WTC11 (cell line): ENCODE measurements around the gene ABCC3.

ENCODE experiments used
- ELF4 ChIP-seq: sonication (generic); formaldehyde crosslinking; IDR thresholded peaks from 2 replicates; pipeline ENCODE4 v1.8.1; 2022; ENCODE audit warnings: low read depth, mild to moderate bottlenecking, moderate library complexity, missing genetic modification reagents
- FOXP1 ChIP-seq: sonication (generic); formaldehyde crosslinking; IDR thresholded peaks from 2 replicates; pipeline ENCODE4 v1.8.0; 2022; ENCODE audit warnings: missing genetic modification reagents, mild to moderate bottlenecking, moderate library complexity, borderline replicate concordance
- GTF2I ChIP-seq: fragments of 250-450 bp; sonication (Bioruptor Pico); conservative IDR thresholded peaks from 2 replicates; pipeline ENCODE4 v1.4.0; 2021; ENCODE audit warnings: mild to moderate bottlenecking
- TEAD1 ChIP-seq: sonication (generic); formaldehyde crosslinking; IDR thresholded peaks from 2 replicates; pipeline ENCODE4 v1.8.0; 2022; ENCODE audit warnings: mild to moderate bottlenecking, missing genetic modification reagents
- TF ChIP-seq, protein P1 (sequence below): sonication (generic); formaldehyde crosslinking; IDR thresholded peaks from 2 replicates; pipeline ENCODE4 v1.8.1; 2023; ENCODE audit warnings: mild to moderate bottlenecking, missing genetic modification reagents
- TF ChIP-seq, protein P2 (sequence below): fragments of 200-600 bp; IDR thresholded peaks from 2 replicates; pipeline ENCODE4 v1.8.0; 2022; ENCODE audit warnings: antibody characterized with exemption
- TF ChIP-seq, protein P3 (sequence below): sonication (generic); formaldehyde crosslinking; IDR thresholded peaks from 2 replicates; pipeline ENCODE4 v1.8.0; 2022; ENCODE audit warnings: mild to moderate bottlenecking, missing genetic modification reagents

DNA sequence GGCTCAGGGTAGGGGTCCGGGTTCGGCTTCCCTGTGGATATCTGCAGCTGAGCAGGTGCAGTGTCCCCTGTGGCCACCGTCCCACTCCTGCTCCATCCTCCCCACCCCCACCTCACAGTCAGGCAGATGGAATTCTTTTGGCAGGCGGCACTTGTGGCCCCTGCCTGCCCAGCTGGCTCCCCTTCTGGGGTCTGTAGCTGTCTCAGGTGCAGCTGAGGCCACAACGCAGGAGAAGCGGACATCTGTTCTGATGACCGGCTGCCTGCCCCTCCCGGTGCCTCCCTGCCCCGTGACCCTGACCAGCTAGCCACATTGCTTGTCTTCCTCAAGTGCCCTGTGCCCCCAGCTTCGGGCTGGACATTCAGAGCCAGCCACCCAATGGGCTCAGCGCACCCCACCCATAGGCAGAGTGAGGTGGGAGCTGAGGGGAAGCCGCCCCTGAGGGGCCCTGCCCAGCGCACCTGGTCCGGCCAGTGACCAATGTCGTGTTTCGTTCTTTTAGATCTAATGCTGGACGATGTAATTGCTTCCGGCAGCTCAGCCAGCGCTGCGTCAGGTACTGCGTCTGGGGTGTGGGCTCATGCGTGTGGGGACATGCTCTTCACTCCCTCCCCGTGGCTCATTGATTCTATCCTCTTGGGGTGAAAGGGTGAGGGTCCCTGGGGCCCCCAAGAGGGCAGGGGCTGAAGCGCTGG, 25.2 kb upstream of the ABCC3 start:
- TF ChIP-seq FOXP1 (CRISPR knock-in tag) = no peak
- TF ChIP-seq, protein P1, sequence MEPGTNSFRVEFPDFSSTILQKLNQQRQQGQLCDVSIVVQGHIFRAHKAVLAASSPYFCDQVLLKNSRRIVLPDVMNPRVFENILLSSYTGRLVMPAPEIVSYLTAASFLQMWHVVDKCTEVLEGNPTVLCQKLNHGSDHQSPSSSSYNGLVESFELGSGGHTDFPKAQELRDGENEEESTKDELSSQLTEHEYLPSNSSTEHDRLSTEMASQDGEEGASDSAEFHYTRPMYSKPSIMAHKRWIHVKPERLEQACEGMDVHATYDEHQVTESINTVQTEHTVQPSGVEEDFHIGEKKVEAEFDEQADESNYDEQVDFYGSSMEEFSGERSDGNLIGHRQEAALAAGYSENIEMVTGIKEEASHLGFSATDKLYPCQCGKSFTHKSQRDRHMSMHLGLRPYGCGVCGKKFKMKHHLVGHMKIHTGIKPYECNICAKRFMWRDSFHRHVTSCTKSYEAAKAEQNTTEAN (CRISPR knock-in tag) = no peak
- TF ChIP-seq, protein P2, sequence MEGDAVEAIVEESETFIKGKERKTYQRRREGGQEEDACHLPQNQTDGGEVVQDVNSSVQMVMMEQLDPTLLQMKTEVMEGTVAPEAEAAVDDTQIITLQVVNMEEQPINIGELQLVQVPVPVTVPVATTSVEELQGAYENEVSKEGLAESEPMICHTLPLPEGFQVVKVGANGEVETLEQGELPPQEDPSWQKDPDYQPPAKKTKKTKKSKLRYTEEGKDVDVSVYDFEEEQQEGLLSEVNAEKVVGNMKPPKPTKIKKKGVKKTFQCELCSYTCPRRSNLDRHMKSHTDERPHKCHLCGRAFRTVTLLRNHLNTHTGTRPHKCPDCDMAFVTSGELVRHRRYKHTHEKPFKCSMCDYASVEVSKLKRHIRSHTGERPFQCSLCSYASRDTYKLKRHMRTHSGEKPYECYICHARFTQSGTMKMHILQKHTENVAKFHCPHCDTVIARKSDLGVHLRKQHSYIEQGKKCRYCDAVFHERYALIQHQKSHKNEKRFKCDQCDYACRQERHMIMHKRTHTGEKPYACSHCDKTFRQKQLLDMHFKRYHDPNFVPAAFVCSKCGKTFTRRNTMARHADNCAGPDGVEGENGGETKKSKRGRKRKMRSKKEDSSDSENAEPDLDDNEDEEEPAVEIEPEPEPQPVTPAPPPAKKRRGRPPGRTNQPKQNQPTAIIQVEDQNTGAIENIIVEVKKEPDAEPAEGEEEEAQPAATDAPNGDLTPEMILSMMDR = no peak
- TF ChIP-seq GTF2I = no peak
- TF ChIP-seq TEAD1 (CRISPR knock-in tag) = no peak
- no peak for TF ChIP-seq ELF4 (CRISPR knock-in tag)
- TF ChIP-seq, protein P3, sequence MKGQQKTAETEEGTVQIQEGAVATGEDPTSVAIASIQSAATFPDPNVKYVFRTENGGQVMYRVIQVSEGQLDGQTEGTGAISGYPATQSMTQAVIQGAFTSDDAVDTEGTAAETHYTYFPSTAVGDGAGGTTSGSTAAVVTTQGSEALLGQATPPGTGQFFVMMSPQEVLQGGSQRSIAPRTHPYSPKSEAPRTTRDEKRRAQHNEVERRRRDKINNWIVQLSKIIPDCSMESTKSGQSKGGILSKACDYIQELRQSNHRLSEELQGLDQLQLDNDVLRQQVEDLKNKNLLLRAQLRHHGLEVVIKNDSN (CRISPR knock-in tag) = no peak
